HG02642 (cell line): Measurements from ENCODE around the gene CAPZA2.
"Not testable (repeated sequence)": the region's sequence is repeated elsewhere in the genome, so short reads cannot be mapped to it uniquely, and the experiment has no call there.

Experiments
- ATAC-seq: cut with Tn5 transposase; IDR thresholded peaks from one replicate; pipeline ENCODE4 v1.9.1; 2021; ENCODE audit warnings: mild to moderate bottlenecking; ENCODE audit not compliant: unreplicated experiment, poor library complexity

The CAPZA2 gene

GRCh38 chr7:116952635-116953371, 90.4 kb downstream of the CAPZA2 start:
- ATAC-seq = no peak

- peak; percentile 55 for ATAC-seq
Measured at GRCh38 chr7:116953372-116953905, 91.1 kb downstream of the CAPZA2 start, which contains the start of gene ST7. ST7 (plus strand) TSS chr7:116953501; CDS start chr7:116953541, 40 bp downstream.

DNA sequence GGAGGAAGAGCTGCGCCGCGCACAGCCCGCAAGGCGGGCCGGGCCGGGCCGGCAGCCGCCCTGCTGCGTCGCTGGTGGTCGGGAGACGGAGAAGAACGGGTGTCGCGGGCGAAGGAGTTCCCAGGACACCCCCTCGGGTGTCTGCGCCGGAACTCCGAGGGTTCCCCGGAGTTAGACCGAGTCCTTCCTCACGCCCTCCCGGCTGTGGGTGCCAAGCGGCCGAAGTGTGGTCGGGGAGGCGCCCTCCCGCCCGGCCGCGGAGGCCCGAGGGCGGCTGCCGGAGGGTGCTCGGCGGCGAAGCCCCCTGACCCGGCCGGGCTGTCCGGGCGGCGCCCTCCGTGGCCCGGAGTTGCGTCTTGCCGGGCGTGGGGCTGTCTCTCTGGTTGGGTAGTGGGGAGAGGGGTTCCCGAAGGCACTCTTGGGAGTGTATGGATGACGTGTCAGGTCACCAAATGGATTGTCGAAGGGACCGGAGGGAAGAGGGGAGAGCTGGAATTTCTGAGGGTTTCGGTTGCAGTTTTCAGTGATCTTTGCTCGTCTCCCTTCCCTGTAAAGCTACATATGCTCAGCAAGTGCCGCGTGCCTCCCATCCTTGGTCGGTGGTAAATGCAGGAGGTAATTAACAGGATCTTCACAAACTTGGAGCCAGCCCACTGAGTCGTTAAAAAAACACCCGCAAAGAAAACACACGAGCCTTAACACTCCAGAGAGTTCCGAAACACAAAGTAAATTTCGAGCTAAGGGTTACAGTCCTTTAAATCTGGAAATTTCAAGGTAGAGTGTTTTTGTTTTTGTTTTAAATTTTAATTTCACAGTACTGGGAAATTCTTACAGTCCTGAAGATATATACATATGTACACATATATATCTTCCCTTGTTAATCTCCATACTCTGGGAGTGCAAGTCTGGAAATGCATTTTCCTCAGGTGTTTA, 91.8 kb downstream of the CAPZA2 start:
- peak; percentile 31 for ATAC-seq

GRCh38 chr7:116955340-116955739, 93.0 kb downstream of the CAPZA2 start:
- no peak for ATAC-seq

GRCh38 chr7:116955801-116956476, 93.6 kb downstream of the CAPZA2 start:
- ATAC-seq = peak; percentile 67

DNA sequence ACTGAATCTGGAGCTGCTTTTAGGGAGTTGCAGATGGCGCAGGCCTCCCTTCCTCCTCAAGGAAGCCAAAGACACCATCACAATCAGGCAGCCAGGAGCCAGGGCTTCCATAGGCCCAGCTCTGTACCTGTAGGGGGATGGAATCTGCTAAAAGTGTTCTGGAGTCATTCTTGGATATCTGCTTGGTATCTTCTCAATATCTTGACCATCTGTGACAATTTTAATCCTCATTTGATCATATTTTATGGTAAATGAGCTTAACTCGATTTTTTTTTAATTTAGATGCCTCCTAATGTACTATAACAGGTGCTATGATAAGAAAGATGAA, 94.1 kb downstream of the CAPZA2 start:
- ATAC-seq = no peak

DNA sequence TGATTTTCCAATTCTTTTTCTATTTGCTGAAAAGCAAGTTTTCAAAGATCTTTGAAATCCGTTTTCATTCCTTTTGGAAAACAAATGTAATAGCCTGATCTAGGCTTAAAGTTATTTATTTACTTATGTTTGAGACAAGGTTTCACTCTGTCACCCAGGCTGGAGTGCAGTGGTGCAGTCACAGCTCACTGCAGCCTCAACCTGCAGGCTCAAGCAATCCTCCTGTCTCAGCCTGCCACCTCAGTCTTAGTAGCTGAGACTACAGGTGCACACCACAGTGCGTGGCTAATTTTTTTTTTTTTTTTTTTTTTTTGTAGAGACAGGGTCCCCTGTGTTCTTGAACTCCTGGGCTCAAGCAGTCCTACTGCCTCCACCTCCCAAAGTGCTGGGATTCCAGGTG, 95.5 kb downstream of the CAPZA2 start:
- ATAC-seq = peak; percentile 27

DNA sequence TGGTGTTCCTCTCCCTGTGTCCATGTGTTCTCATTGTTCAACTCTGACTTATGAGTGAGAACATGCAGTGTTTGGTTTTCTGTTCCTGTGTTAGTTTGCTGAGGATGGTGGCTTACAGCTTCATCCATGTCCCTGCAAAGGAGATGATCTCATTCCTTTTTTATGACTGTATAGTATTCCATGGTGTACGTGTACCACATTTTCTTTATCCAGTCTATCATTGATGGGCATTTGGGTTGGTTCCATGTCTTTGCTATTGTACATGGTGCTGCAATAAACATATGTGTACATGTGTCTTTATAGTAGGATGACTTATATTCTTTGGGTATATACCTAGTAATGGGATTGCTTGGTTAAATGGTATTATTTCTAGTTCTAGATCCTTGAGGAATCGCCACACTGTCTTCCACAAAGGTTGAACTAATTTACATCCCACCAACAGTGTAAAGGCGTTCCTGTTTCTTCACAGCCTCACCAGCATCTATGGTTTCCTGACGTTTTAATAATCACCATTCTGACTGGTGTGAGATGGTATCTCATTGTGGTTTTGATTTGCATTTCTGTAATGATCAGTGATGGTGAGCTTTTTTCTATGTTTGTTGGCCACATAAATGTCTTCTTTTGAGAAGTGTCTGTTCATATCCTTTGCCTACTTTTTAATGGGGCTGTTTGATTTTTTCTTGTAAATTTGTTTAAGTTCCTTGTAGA, 99.7 kb downstream of the CAPZA2 start:
- ATAC-seq = not testable (repeated sequence)

- ATAC-seq = no peak
Measured at GRCh38 chr7:116963234-116963633, 100.8 kb downstream of the CAPZA2 start.

DNA sequence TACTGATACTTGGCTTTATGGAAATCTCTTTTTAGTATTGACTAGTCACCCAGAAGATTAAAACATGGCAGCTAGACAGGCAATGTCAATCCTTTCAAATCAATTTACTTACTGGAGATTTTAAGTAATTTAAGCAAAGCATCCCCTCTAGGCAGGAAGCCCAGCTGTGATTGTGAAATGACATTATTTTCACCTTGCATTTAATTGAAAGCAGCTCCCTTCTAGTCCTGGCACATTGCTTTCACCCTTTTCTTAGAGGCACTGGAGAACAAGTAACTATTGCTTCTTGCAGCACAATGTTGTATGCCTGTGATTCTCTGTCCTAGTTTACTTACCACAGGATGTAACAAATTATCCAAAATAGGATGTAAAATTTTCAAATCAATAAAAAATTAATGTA, 104.2 kb downstream of the CAPZA2 start:
- no peak for ATAC-seq

GRCh38 chr7:116967254-116967922, 105.0 kb downstream of the CAPZA2 start:
- ATAC-seq = no peak

GRCh38 chr7:116967983-116968382, 105.6 kb downstream of the CAPZA2 start:
- ATAC-seq = no peak

DNA sequence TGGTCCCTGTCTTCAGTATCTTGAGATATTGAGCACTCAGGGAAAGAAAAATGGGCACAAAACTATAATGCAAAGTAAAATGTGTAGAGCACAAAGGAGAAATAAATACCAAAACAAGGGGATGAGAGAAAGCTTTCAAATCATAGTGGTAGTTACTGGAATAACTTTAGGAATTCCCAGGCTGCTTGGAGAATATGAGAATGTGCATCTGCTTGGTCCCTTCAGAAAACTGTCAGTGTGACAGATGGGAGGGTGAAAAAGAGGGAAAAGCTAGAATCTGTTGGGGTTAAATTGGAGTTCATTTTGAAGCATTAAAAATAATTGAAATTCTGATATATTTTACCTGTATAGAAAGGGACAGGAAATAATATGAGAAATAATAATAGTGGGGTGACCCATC, 106.2 kb downstream of the CAPZA2 start:
- no peak for ATAC-seq

- no peak for ATAC-seq
Measured at GRCh38 chr7:116969371-116969902, 107.0 kb downstream of the CAPZA2 start.

GRCh38 chr7:116970238-116970910, 108.0 kb downstream of the CAPZA2 start:
- peak; percentile 63 for ATAC-seq

GRCh38 chr7:116971153-116971552, 108.8 kb downstream of the CAPZA2 start:
- ATAC-seq = not testable (repeated sequence)
